Natural killer cell treated with Interleukin-12 subunit alpha and Interleukin-12 subunit beta and Interleukin-15 and Interleukin-18, amount 100 ng/mL, for 72 hours (primary cell): ENCODE data around the gene CEP131. TPM values are rescaled to one million over a fixed set of nuclear protein-coding genes. Genes with fewer than 3 reads are reported as not detected.
A peak's percentile ranks its signal among the peaks of the same experiment; 100 is the strongest.

Experiments
- ATAC-seq, 2 donors: fragments of 150-1000 bp; cut with Tn5 transposase in 1 of 2; sonication (Bioruptor Pico), chemical (Tn5 transposase) in 1 of 2; 2 replicates each; pipeline ENCODE4 v1.10.0; 2021
- DNase-seq: peaks from one replicate; pipeline ENCODE4 v3.0.0; 2022; ENCODE audit warnings: low spot score
- H3K27ac Mint-ChIP-seq, 2 donors: 1 replicate in 1 of 2; 2 replicates in 1 of 2; pipeline ENCODE4 v1.8.0; 2022; ENCODE audit warnings: mixed read lengths in 2 of 2, mild to moderate bottlenecking in 1 of 2, moderate library complexity in 1 of 2
- H3K27me3 Mint-ChIP-seq, 2 donors: 1 replicate in 1 of 2; 2 replicates in 1 of 2; pipeline ENCODE4 v1.8.0; 2022; ENCODE audit warnings: mixed read lengths in 2 of 2
- H3K36me3 Mint-ChIP-seq: one replicate; pipeline ENCODE4 v1.8.0; 2022; ENCODE audit warnings: mixed read lengths
- H3K4me1 Mint-ChIP-seq, 2 donors: 1 replicate in 1 of 2; 2 replicates in 1 of 2; pipeline ENCODE4 v1.8.0; 2022; ENCODE audit warnings: low read depth in 2 of 2, mixed read lengths in 2 of 2, mild to moderate bottlenecking in 1 of 2
- H3K4me3 Mint-ChIP-seq: one replicate; pipeline ENCODE4 v1.8.0; 2022; ENCODE audit warnings: mixed read lengths
- H3K9me3 Mint-ChIP-seq: 2 replicates; pipeline ENCODE4 v1.8.0; 2022; ENCODE audit warnings: mixed read lengths
- total RNA-seq, 2 donors: library from RNA; stranded (reverse); gene quantifications; one replicate each; pipeline ENCODE4 v1.2.3, GENCODE V29; 2022

The CEP131 gene
- total RNA-seq, 2 donors from 2014 or later: 7.8 to 14.5 TPM

GRCh38 chr17:81143717-81144422 lies 78.9 kb downstream of the CEP131 start:
- Mint-ChIP-seq H3K27me3 (no peaks in the 10 kb centered on the region), H3K27ac (no peak overlapping the region), H3K4me1 (peaks cover 0 to under 1% of the 10 kb centered on the region in 2 donors), H3K4me3 (no peak overlapping the region), H3K9me3 (no peaks in the 10 kb centered on the region), H3K36me3 (no peaks in the 10 kb centered on the region)
- DNase-seq: no peak
- no peak for ATAC-seq

- Mint-ChIP-seq H3K9me3 (no peaks in the 10 kb centered on the region), H3K4me3 (no peak overlapping the region), H3K4me1 (peaks cover 0 to 7% of the 10 kb centered on the region in 2 donors), H3K27ac (no peak overlapping the region), H3K27me3 (no peaks in the 10 kb centered on the region), H3K36me3 (no peaks in the 10 kb centered on the region)
- no peak for DNase-seq
- ATAC-seq: peak in 1 of 2 donors; percentile 21
Measured at GRCh38 chr17:81143200-81143527, 79.6 kb downstream of the CEP131 start.

GRCh38 chr17:81142301-81143199 lies 80.2 kb downstream of the CEP131 start:
- H3K36me3 Mint-ChIP-seq: no peaks in the 10 kb centered on the region
- H3K27me3 Mint-ChIP-seq: no peaks in the 10 kb centered on the region
- DNase-seq (no peak), ATAC-seq (peak; percentile 66 to 77)
- no peak overlapping the region for H3K27ac Mint-ChIP-seq
- H3K4me3 Mint-ChIP-seq: no peak overlapping the region
- peaks cover 0 to 7% of the 10 kb centered on the region in 2 donors for H3K4me1 Mint-ChIP-seq
- H3K9me3 Mint-ChIP-seq: no peaks in the 10 kb centered on the region

GRCh38 chr17:81140695-81141094 lies 82.1 kb downstream of the CEP131 start:
- no peak overlapping the region for H3K4me3 Mint-ChIP-seq
- H3K36me3 Mint-ChIP-seq: no peaks in the 10 kb centered on the region

GRCh38 chr17:81140018-81140417 lies 82.7 kb downstream of the CEP131 start:
- Mint-ChIP-seq H3K4me3 (no peak overlapping the region), H3K4me1 (peaks cover 0 to 7% of the 10 kb centered on the region in 2 donors), H3K27ac (no peak overlapping the region), H3K36me3 (no peaks in the 10 kb centered on the region), H3K27me3 (no peaks in the 10 kb centered on the region), H3K9me3 (no peaks in the 10 kb centered on the region)
- ATAC-seq: no peak
- no peak for DNase-seq

More at GRCh38 chr17:81140695-81141094, 82.1 kb downstream of the CEP131 start:
- H3K9me3 Mint-ChIP-seq: no peaks in the 10 kb centered on the region
- no peak overlapping the region for H3K27ac Mint-ChIP-seq
- no peaks in the 10 kb centered on the region for H3K27me3 Mint-ChIP-seq
- ATAC-seq (no peak), DNase-seq (no peak)
- H3K4me1 Mint-ChIP-seq: peaks cover 0 to 7% of the 10 kb centered on the region in 2 donors

Other genes with a start within 250 kb of the CEP131 start
- 10 to 100 TPM; 33.1 to 43.7 TPM for gene CHMP6, start 231.1 kb downstream of the CEP131 start, total RNA-seq
- 1 to 10 TPM; 7.3 to 9.6 TPM for gene BAIAP2, start 187.8 kb downstream of the CEP131 start, total RNA-seq
- gene PVALEF, start 57.5 kb downstream of the CEP131 start, total RNA-seq: not detected
- 1 to 10 TPM; 1.8 to 7.6 TPM for gene AATK, start 56.7 kb downstream of the CEP131 start, total RNA-seq
- gene TEPSIN, start 16.1 kb upstream of the CEP131 start, total RNA-seq: 10 to 100 TPM; 47.9 to 61.7 TPM
- 100 to 1,000 TPM in 1 of 2 donors, 10 to 100 TPM in 1; 58.1 to 107 TPM for gene NDUFAF8, start 16.4 kb upstream of the CEP131 start, total RNA-seq
- gene SLC38A10, start 72.3 kb upstream of the CEP131 start, total RNA-seq: 100 to 1,000 TPM in 1 of 2 donors, 10 to 100 TPM in 1; 92.4 to 136 TPM
- under 1 TPM; 0.52 to 0.84 TPM for gene BAHCC1, start 172.5 kb upstream of the CEP131 start, total RNA-seq